GM23248 (cell line): ENCODE measurements around the gene IRF6. TPM values are rescaled to one million over a fixed set of nuclear protein-coding genes. Genes with fewer than 3 reads are reported as not detected.

Source experiments
- DNase-seq: peaks from one replicate; pipeline ENCODE4 v3.0.0-alpha.2; 2015
- H2AFZ ChIP-seq: fragments of 200-600 bp; sonication (generic); 2 replicates; pipeline ENCODE4 v1.6.1; 2016; ENCODE audit warnings: antibody characterized with exemption
- H3F3A ChIP-seq: fragments of 200-600 bp; sonication (generic); 2 replicates; pipeline ENCODE4 v1.6.1; 2016; ENCODE audit warnings: mild to moderate bottlenecking, antibody characterized with exemption, mixed run types; ENCODE audit not compliant: insufficient read depth
- H3K27ac ChIP-seq: fragments of 200-600 bp; sonication (generic); 2 replicates; pipeline ENCODE4 v1.5.1; 2016; ENCODE audit warnings: mild to moderate bottlenecking
- H3K27me3 ChIP-seq: fragments of 200-600 bp; sonication (generic); replicated peaks from 2 replicates; pipeline ENCODE4 v1.6.1; 2016; ENCODE audit warnings: mild to moderate bottlenecking; ENCODE audit not compliant: insufficient read depth
- H3K36me3 ChIP-seq: fragments of 200-600 bp; sonication (generic); 2 replicates; pipeline ENCODE4 v1.6.1; 2016; ENCODE audit warnings: low read depth, mild to moderate bottlenecking
- H3K4me1 ChIP-seq: fragments of 200-600 bp; sonication (generic); 2 replicates; pipeline ENCODE4 v1.6.1; 2016; ENCODE audit warnings: mild to moderate bottlenecking; ENCODE audit not compliant: insufficient read depth
- H3K4me2 ChIP-seq: fragments of 200-600 bp; sonication (generic); one replicate; pipeline ENCODE4 v1.6.1; 2016; ENCODE audit warnings: mild to moderate bottlenecking; ENCODE audit not compliant: unreplicated experiment
- H3K4me3 ChIP-seq: fragments of 200-600 bp; sonication (generic); 2 replicates; pipeline ENCODE4 v1.5.1; 2016; ENCODE audit warnings: mild to moderate bottlenecking
- H3K79me2 ChIP-seq: fragments of 200-600 bp; sonication (generic); 2 replicates; pipeline ENCODE4 v1.6.1; 2016; ENCODE audit warnings: mild to moderate bottlenecking; ENCODE audit not compliant: insufficient read depth
- H3K9ac ChIP-seq: fragments of 200-600 bp; sonication (generic); 2 replicates; pipeline ENCODE4 v1.6.1; 2016; ENCODE audit warnings: mild to moderate bottlenecking
- H3K9me2 ChIP-seq: fragments of 200-600 bp; sonication (generic); 2 replicates; pipeline ENCODE4 v1.6.1; 2016; ENCODE audit warnings: mixed run types, mild to moderate bottlenecking, moderate library complexity; ENCODE audit not compliant: insufficient read depth
- H3K9me3 ChIP-seq: fragments of 200-600 bp; sonication (generic); one replicate; pipeline ENCODE4 v1.6.1; 2017; ENCODE audit warnings: low read depth
- H4K20me1 ChIP-seq: fragments of 200-600 bp; sonication (generic); 2 replicates; pipeline ENCODE4 v1.6.0; 2016; ENCODE audit not compliant: insufficient read depth
- EZH2 ChIP-seq: fragments of 200-600 bp; sonication (generic); IDR thresholded peaks from 2 replicates; pipeline ENCODE4 v1.6.1; 2018; ENCODE audit warnings: antibody characterized with exemption, mild to moderate bottlenecking; ENCODE audit not compliant: insufficient read depth, poor library complexity, severe bottlenecking
- EZH2phosphoT487 ChIP-seq: fragments of 200-600 bp; sonication (generic); IDR thresholded peaks from 2 replicates; pipeline ENCODE4 v1.6.1; 2018; ENCODE audit warnings: antibody characterized with exemption, moderate library complexity, mild to moderate bottlenecking, low read depth; ENCODE audit not compliant: insufficient read depth
- whole genome bisulfite sequencing, 2 experiments: methylation state at CpG; one replicate each; pipeline ENCODE4 v1.1.6; 2015 to 2017; ENCODE audit warnings: low lambda C conversion rate in 2 of 2, low coverage in 1 of 2; ENCODE audit errors: missing lambda C conversion rate in 2 of 2; 5-methylcytosine and 5-hydroxymethylcytosine counted together
- in situ Hi-C: fragments of 300-500 bp; cut with MboI; formaldehyde crosslinking; loops from 2 replicates; pipeline ENCODE4 v1.15.0; 2020
- polyA plus RNA-seq: library from polyadenylated mRNA; unstranded; fragments of >200 nt; fragmentation: Nextera tagmentation; extraction: Ambion mirVana; gene quantifications from 2 replicates; pipeline ENCODE4 v1.2.1, GENCODE V29; 2016
- total RNA-seq: library from RNA; depleted of rRNA; stranded (reverse); fragments of >200 nt; shearing (Covaris generic); gene quantifications from 2 replicates; pipeline ENCODE4 v1.2.3, GENCODE V29; 2014

Gene IRF6
- total and polyA plus RNA-seq, 2 experiments from 2014 or later, result 0.84 to 1.3 TPM

DNA sequence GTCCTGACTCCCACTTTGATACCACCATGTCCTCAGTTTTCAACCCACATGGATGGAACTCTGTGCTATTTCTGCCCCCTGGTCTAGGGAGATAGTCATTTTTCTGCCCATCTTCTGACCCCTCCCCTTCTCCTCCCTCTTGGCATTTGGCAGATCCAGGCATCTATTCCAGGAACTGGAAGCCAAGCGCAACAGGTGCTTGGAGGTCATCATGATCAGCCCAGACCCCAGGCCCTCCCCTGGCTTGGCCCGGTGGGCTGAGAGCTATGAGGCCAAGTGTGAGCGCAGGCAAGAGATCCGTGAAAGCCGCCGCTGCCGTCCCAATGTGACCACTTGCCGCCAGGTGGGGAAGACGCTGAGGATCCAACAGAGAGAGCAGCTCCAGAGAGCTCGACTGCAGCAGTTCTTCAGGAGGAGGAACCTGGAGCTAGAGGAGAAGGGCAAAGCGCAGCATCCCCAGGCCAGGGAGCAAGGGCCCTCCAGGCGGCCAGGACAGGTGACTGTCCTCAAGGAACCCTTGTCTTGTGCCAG is 46.0 kb downstream of the IRF6 start:
- no peak overlapping the region for H3K4me3 ChIP-seq
- no peaks in the 10 kb centered on the region for H3K27me3 ChIP-seq
- H3K4me2 ChIP-seq, result no peak overlapping the region
- H3K4me1 ChIP-seq, result 0 out of 2 replicates have a peak, but pooled peaks cover 9% of the 10 kb centered on the region
- WGBS, 2 experiments, result 88 to 91% methylated on average over 12 of the region's 12 CpGs
- in situ Hi-C loops, result no loop called here
- H3K9ac ChIP-seq, result no peak overlapping the region
- H3K36me3 ChIP-seq, result no peaks in the 10 kb centered on the region
- H3K9me3 ChIP-seq, result no peaks in the 10 kb centered on the region
- no peak for TF ChIP-seq EZH2phosphoT487
- no peak for TF ChIP-seq EZH2
- no peaks in the 10 kb centered on the region for H3K9me2 ChIP-seq
- H4K20me1 ChIP-seq, result no peaks in the 10 kb centered on the region
- H3K79me2 ChIP-seq, result no peaks in the 10 kb centered on the region
- H2AFZ ChIP-seq, result no peak overlapping the region
- no peak for DNase-seq
- H3K27ac ChIP-seq, result no peak overlapping the region
- no peaks in the 10 kb centered on the region for H3F3A ChIP-seq

DNA sequence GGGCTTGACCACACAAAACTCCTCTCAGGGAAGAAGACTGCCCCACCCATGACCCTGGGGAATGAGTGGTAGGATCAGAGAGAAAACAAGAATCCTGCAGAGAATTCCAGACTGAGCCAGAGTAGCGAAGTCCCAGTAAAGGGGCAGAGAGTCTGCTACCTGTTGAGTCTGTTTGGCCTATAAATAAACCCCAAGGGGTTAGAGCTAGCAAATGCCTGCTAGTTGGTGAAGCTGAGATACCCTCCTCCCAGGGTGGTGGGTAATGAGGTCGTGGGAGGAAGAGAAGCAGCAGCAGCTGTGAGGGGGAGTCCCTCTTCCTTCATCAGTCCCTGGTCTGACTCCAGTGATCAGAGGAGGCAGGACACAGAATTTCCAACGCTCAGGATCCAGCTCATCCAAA is 47.5 kb downstream of the IRF6 start:
- no peak overlapping the region for H3K4me2 ChIP-seq
- no peak overlapping the region for H3K9ac ChIP-seq
- in situ Hi-C loops, result no loop called here
- 0 out of 2 replicates have a peak, but pooled peaks cover 9% of the 10 kb centered on the region for H3K4me1 ChIP-seq
- no peaks in the 10 kb centered on the region for H3K79me2 ChIP-seq
- H3K27me3 ChIP-seq, result no peaks in the 10 kb centered on the region
- no peak overlapping the region for H2AFZ ChIP-seq
- TF ChIP-seq EZH2phosphoT487 (no peak), EZH2 (no peak)
- DNase-seq, result no peak
- WGBS, 2 experiments, result 17 to 25% methylated on average over 3 of the region's 3 CpGs
- H3K9me3 ChIP-seq, result no peaks in the 10 kb centered on the region
- no peaks in the 10 kb centered on the region for H3K9me2 ChIP-seq
- H4K20me1 ChIP-seq, result no peaks in the 10 kb centered on the region
- H3K4me3 ChIP-seq, result no peak overlapping the region
- H3K36me3 ChIP-seq, result no peaks in the 10 kb centered on the region
- H3F3A ChIP-seq, result no peaks in the 10 kb centered on the region
- no peak overlapping the region for H3K27ac ChIP-seq

DNA sequence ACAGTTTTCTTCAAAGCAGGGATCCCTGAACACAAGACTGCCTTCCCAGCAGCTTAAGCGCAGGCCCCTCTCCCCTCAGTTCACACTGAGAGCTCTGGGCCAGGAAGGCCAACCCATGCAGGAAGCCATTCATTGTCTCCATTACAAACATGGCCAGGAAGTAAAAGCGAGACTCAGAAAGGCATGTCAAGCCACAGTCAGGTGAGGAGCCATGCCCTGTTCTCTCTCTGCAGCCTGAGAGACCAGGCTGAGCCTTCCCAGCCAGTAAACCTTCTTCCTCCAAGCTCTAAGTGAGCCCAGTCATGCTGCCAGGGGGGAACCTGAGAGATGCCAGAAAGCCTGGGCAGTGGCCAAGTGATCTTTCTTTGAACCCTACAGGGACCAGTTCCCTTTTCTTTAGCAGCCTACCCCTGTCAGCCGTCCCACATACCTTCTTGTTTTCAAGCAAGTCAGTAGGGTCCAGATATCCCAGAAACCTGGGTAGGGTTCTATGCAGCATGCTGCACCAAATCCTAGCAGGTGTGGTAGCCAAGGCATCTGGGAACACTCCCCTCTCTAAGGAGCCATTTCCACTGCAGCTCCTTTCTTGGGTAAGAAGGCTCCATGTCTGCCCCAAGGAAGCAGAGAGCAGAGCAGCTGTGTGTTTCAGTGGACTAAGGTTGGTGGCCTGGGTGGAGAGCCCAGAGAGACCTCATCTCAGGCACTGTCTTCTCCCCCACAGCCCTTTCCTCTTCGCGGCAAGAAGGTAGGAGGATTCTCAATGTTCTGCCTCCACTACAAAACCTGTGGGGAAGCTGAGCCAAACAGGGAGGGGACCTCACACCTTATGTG is 49.1 kb downstream of the IRF6 start:
- H3K9me2 ChIP-seq, result no peaks in the 10 kb centered on the region
- H3K4me2 ChIP-seq, result no peak overlapping the region
- no peak overlapping the region for H3K27ac ChIP-seq
- H3K4me3 ChIP-seq, result no peak overlapping the region
- H2AFZ ChIP-seq, result no peak overlapping the region
- TF ChIP-seq EZH2phosphoT487 (no peak), EZH2 (no peak)
- 73 to 77% methylated on average over 5 of the region's 5 CpGs for WGBS, 2 experiments
- DNase-seq, result no peak
- H3K9me3 ChIP-seq, result no peaks in the 10 kb centered on the region
- no peak overlapping the region for H3K9ac ChIP-seq
- no peaks in the 10 kb centered on the region for H3K79me2 ChIP-seq
- no peaks in the 10 kb centered on the region for H3K36me3 ChIP-seq
- in situ Hi-C loops, result no loop called here
- no peaks in the 10 kb centered on the region for H4K20me1 ChIP-seq
- 0 out of 2 replicates have a peak, but pooled peaks cover 9% of the 10 kb centered on the region for H3K4me1 ChIP-seq
- H3F3A ChIP-seq, result no peaks in the 10 kb centered on the region
- no peaks in the 10 kb centered on the region for H3K27me3 ChIP-seq

DNA sequence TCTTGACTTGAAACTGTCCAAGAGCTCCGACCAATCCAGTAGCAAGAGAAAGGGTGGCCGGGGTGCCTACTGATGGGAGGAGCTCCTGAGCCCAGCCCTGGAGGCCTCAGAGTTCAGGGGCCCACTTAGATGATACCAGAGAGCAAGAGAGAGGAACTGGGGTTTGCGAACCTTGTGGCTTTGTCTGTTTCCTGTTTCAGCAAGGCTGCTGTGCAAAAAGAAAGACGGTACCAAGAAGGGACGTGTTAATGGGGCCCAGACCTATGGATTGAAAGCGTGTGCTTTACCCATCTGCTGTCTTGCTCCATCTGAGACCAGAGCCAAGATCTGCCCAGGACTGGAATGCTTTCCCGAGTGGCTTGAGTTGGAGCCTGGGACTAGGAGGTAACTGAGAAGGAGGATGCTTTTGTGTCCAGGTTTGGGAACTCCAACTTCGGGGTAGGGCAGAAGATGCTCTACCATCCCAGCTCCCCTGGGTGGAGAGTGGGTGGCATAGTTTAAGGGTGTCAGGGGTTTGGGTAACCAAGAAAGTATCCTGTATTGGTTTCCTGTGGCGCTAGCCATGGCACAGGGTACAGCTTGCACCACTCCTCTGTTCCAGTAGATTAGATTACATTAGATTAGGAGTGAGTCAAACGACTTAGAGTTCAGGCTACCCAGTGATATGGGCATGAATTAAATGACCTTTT is 49.9 kb downstream of the IRF6 start, which contains the start of gene TRAF3IP3:
Gene TRAF3IP3 (plus strand): TSS at position 128 of the 689 bp plus-strand sequence. CDS start 3,987 bp downstream, outside the sequence.
- DNase-seq, result no peak
- WGBS, 2 experiments, result 65 to 68% methylated on average over 10 of the region's 10 CpGs
- no peaks in the 10 kb centered on the region for H3K36me3 ChIP-seq
- no peaks in the 10 kb centered on the region for H3K9me2 ChIP-seq
- H3K79me2 ChIP-seq, result no peaks in the 10 kb centered on the region
- in situ Hi-C loops, result no loop called here
- no peaks in the 10 kb centered on the region for H3F3A ChIP-seq
- 0 out of 2 replicates have a peak, but pooled peaks cover 7% of the 10 kb centered on the region for H3K4me1 ChIP-seq
- H3K4me2 ChIP-seq, result no peak within 1 kb of the TSS
- no peak within 1 kb of the TSS for H3K27ac ChIP-seq
- no peak within 1 kb of the TSS for H3K4me3 ChIP-seq
- no peaks in the 10 kb centered on the region for H3K9me3 ChIP-seq
- no peak within 1 kb of the TSS for H2AFZ ChIP-seq
- no peaks in the 10 kb centered on the region for H4K20me1 ChIP-seq
- TF ChIP-seq EZH2 (no peak), EZH2phosphoT487 (no peak)
- no peak within 1 kb of the TSS for H3K9ac ChIP-seq
- no peaks in the 10 kb centered on the region for H3K27me3 ChIP-seq
